BJ (cell line): ENCODE measurements around the gene GIPC3. TPM values are rescaled to one million over a fixed set of nuclear protein-coding genes. Genes with fewer than 3 reads are reported as not detected.

ENCODE experiments used
- CTCF ChIA-PET: fragments of 350-600 bp; formaldehyde crosslinking; extraction: SDS; loops from one replicate; lab custom pipeline; 2021; ENCODE audit warnings: antibody characterized with exemption, inconsistent platforms; lab: Yijun Ruan, JAX
- POLR2A ChIA-PET: fragments of 300-600 bp; sonication (Branson Sonifier 250); formaldehyde crosslinking; extraction: SDS; loops from one replicate; lab custom pipeline; 2021; ENCODE audit warnings: antibody characterized with exemption; lab: Charles Lee
- DNase-seq: peaks from one replicate; pipeline ENCODE4 v3.0.0-alpha.2; 2011; ENCODE audit warnings: low read depth
- H3K27me3 ChIP-seq: 2 replicates; pipeline ENCODE4 v1.6.0; 2011; ENCODE audit warnings: low read length; ENCODE audit not compliant: control insufficient read depth, insufficient read depth
- H3K36me3 ChIP-seq: 2 replicates; pipeline ENCODE4 v1.5.1; 2011; ENCODE audit warnings: low read length; ENCODE audit not compliant: control insufficient read depth, insufficient read depth
- H3K4me3 ChIP-seq: 2 replicates; pipeline ENCODE4 v1.5.1; 2011; ENCODE audit warnings: low read depth, mild to moderate bottlenecking, control low read depth, low read length
- polyA plus RNA-seq: library from polyadenylated mRNA; depleted of rRNA; stranded (reverse); fragments of >200 nt; gene quantifications from 2 replicates; pipeline ENCODE4 v1.2.3, GENCODE V29; 2011
- TF ChIP-seq, protein P1 (sequence below): IDR thresholded peaks from 2 replicates; pipeline ENCODE4 v1.5.1; 2011; ENCODE audit warnings: low read depth, mild to moderate bottlenecking, control low read depth, inconsistent platforms, low read length, moderate library complexity; ENCODE audit not compliant: insufficient read depth

The GIPC3 gene
- polyA plus RNA-seq, 1 experiment = 0.63 TPM

DNA sequence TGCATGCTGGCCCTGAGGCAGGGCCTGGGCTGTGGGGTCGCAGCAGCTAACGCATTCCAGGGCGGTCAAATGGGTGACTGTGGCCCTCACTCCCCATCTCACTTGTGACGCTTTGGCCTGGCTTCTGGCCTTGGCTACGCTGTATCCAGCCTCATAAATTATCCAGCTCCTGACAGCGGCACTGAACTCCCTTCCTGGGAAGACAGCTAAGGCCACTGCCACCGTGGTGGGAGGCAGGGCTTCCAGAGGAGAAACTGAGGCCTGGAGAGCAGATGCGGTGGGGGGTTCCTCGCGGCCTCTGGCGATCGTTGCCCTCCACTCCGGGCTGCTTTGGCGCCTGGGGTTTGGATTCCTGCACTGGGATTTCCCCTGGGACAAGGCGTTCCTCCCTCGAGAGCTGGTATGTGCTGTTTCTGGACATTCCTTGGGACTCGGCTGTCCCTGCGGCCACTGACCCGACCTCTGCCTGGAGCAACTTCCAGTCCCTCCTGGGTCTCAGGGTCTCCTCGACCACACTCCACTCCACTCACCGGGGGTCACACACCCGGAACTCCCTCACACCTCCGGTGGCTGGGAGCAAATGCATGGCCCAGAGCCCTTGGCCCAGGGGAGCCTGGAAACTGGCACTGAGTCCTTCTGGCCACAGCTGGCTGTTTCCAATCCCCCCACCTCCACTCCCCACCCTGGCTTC lies 18.0 kb downstream of the GIPC3 start:
- Histone ChIP-seq H3K36me3 (no peaks in the 10 kb centered on the region), H3K4me3 (no peak overlapping the region), H3K27me3 (no peaks in the 10 kb centered on the region)
- ChIA-PET CTCF (interaction anchor here (1.1 to 1.7 kb wide), 2 partner anchors 10 to 20 kb away, joined by 3 read pairs; no protein-coding TSS in a partner anchor), POLR2A (no interaction called here)
- TF ChIP-seq, protein P1, sequence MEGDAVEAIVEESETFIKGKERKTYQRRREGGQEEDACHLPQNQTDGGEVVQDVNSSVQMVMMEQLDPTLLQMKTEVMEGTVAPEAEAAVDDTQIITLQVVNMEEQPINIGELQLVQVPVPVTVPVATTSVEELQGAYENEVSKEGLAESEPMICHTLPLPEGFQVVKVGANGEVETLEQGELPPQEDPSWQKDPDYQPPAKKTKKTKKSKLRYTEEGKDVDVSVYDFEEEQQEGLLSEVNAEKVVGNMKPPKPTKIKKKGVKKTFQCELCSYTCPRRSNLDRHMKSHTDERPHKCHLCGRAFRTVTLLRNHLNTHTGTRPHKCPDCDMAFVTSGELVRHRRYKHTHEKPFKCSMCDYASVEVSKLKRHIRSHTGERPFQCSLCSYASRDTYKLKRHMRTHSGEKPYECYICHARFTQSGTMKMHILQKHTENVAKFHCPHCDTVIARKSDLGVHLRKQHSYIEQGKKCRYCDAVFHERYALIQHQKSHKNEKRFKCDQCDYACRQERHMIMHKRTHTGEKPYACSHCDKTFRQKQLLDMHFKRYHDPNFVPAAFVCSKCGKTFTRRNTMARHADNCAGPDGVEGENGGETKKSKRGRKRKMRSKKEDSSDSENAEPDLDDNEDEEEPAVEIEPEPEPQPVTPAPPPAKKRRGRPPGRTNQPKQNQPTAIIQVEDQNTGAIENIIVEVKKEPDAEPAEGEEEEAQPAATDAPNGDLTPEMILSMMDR = no peak
- DNase-seq = no peak

DNA sequence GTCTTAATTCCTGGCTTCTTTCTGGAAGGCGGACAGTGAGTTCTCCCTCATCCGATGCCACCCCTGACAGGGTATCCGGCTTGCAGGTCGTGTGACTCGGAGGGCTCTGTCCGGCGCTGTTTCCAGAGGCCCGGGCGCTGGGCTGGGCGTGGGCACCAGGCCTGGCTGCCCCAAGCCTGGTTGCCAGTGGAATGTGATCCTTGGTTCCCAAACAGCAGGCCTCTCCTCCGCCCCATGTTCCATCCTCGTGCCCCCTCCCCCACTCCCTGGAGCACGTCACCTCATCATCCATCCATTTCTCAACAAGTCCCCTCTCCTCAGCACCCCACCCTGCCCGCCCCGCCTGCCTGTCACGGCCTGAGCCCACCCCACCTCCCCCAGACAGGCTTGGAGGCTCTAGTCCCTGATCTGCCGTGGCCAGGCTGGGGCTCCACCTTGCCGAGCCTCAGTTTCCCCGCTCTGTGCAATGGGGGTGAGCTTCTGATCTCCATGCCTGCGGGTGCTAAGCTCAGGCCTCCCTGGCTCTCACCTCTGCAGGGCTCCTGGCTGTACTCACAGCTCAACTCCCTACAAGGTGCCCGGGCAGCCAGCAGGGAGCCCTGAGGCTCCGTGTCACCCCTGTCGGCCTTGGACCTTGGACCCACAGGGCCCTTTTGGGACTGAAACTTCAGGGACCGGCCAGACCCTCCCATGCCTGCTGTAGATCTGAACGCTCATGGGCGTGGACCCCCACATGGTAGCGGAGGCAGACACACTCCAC lies 19.1 kb downstream of the GIPC3 start:
- no peak for DNase-seq
- Histone ChIP-seq H3K36me3 (no peaks in the 10 kb centered on the region), H3K4me3 (no peak overlapping the region), H3K27me3 (no peaks in the 10 kb centered on the region)
- TF ChIP-seq, protein P1 = no peak
- POLR2A ChIA-PET = no interaction called here
- CTCF ChIA-PET = interaction anchor here (0.9 to 1.7 kb wide), 2 partner anchors 11 to 27 kb away, joined by 3 read pairs; no protein-coding TSS in a partner anchor

DNA sequence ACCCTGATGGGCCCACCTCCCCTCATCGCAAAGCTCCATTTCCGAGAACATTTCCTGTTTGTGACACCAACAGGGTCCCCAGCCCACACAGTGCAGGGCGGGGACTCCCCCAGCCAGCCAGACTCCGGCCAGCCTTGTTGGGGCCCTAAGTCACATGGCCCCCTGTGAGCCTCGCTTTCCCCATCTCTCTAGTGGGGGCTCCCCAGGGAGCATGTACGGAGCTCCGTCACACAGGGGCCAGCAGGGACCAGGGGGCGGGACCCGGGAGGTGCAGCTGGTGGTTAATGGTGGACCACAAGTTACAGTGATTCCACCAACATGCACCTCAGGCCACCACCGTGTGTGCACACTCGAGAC lies 19.7 kb downstream of the GIPC3 start:
- ChIA-PET POLR2A (no interaction called here), CTCF (interaction anchor here (0.9 kb wide), 1 partner anchor 28 kb away, joined by 3 read pairs; no protein-coding TSS in a partner anchor)
- no peaks in the 10 kb centered on the region for H3K27me3 ChIP-seq
- TF ChIP-seq, protein P1 = no peak
- no peak overlapping the region for H3K4me3 ChIP-seq
- H3K36me3 ChIP-seq = peaks cover 1% of the 10 kb centered on the region; the same call in 1 of the 2 replicates
- no peak for DNase-seq

DNA sequence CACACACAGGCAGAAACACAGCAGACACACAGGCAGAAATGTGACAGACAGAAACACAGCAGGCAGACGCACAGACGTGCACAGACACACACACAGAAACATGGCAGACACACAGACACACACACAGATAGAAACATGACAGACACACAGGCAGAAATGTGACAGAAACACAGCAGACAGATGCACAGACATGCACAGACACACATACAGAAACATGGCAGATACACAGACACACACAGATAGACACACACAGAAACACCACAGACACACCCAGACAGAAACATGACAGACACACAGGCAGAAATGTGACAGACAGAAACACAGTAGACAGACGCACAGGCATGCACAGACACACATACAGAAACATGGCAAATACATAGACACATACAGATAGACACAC lies 20.1 kb downstream of the GIPC3 start:
- ChIA-PET POLR2A (no interaction called here), CTCF (no interaction called here)
- H3K4me3 ChIP-seq = no peak overlapping the region
- H3K36me3 ChIP-seq = peaks cover 1% of the 10 kb centered on the region; the same call in 1 of the 2 replicates
- no peak for DNase-seq
- H3K27me3 ChIP-seq = no peaks in the 10 kb centered on the region
- TF ChIP-seq, protein P1 = no peak

DNA sequence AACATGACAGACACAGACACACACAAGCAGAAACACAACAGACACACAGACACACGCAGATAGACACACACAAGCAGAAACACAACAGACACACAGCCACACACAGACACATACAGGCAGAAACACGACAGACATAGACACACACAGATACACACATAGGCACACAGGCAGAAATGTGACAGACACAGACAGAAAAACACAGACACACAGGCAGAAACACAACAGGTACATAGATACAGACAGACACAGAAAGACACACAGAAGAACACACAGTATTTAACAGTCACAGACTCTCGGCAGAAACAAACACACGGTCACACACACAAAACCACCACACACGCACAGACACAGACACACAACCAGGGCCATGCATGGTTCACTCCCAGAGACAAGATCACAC lies 20.5 kb downstream of the GIPC3 start:
- DNase-seq = no peak
- ChIA-PET POLR2A (no interaction called here), CTCF (no interaction called here)
- Histone ChIP-seq H3K4me3 (peak overlapping the region; percentile 68), H3K36me3 (peaks cover 1% of the 10 kb centered on the region; the same call in 1 of the 2 replicates), H3K27me3 (no peaks in the 10 kb centered on the region)
- TF ChIP-seq, protein P1 = no peak
